GM21529 (cell line): Measurements from ENCODE around the gene KLK5.
"Not testable (repeated sequence)": the region's sequence is repeated elsewhere in the genome, so short reads cannot be mapped to it uniquely, and the experiment has no call there.

Experiments
- ATAC-seq: cut with Tn5 transposase; IDR thresholded peaks from one replicate; pipeline ENCODE4 v1.9.1; 2021; ENCODE audit not compliant: unreplicated experiment

Gene KLK5

GRCh38 chr19:50952910-50953309 lies at the start of gene KLK5:
Gene KLK5 (minus strand): TSS chr19:50953038. CDS start chr19:50952657, 381 bp downstream.
- no peak for ATAC-seq

DNA sequence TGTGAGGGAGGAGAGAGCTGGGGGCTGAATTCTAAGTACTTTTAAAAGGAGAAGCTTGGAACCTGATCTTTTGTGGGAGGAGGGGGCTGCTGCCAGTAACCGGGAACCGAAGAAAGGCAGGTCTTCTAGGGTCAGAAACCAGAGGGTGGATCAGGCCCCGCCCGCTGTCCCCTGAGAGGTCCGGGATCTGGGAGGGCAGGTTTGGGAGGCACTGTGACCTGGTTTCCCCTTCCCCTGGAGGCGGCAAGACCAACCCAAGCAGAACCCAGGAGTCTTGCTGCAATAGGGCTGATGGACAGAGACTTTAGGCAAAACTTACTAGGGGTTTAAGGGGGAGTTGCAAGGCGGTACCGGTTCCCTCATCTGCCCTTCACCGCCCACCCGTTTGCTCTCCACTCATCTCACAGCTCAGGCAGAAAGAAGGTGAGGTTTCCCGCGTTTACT lies 49.3 kb upstream of the KLK5 start:
- ATAC-seq = no peak

DNA sequence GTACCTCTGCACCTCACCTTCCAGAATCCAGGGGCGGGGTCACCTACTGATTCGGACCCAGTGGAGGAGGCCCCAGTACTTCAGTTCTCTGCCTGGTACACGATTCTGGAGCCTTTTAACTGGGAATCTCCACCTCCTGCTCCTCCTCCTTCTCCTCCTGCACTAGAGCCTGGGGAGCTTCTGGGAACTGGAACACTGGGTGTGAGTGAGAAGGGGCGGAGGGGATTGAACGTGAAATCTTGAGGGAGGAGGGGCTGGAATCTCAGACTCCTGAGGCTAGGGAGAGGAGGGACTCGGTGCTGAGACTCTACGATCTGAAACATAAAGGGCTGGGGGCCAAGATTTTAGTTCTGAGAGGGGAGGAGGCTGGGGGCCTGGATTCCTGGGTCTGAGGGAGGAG lies 48.7 kb upstream of the KLK5 start, which contains the start of gene KLK8:
Gene KLK8, minus strand, starts transcription at position 90 of the 400 bp plus-strand sequence. CDS start 437 bp downstream, outside the sequence.
- no peak for ATAC-seq

- no peak for ATAC-seq
Measured at GRCh38 chr19:51000981-51001380, 48.1 kb upstream of the KLK5 start.

GRCh38 chr19:51000426-51000825 lies 47.6 kb upstream of the KLK5 start:
- no peak for ATAC-seq

GRCh38 chr19:50998686-50999085 lies 45.8 kb upstream of the KLK5 start:
- ATAC-seq = no peak

GRCh38 chr19:50998061-50998460 lies 45.2 kb upstream of the KLK5 start:
- ATAC-seq = no peak

- no peak for ATAC-seq
Measured at GRCh38 chr19:50994129-50994528, 41.3 kb upstream of the KLK5 start.

GRCh38 chr19:50992666-50993035 lies 39.8 kb upstream of the KLK5 start:
- no peak for ATAC-seq

DNA sequence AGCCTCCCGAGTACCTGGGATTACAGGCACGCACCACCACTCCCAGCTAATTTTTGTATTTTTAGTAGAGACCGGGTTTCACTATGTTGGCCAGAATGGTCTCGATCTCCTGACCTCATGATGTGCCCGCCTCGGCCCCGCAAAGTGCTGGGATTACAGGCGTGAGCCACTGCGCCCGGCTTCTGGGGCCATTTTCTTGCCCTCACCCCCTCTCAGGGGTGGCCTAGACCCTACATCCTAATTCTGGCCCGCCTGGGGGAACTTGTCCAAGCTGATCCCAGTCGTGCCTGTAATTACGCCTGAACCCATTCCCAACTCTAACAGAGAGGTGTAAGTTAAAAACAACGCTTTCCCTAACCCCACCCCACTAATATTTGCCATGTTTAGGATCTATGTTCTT lies 31.6 kb upstream of the KLK5 start:
- not testable (repeated sequence) for ATAC-seq

- no peak for ATAC-seq
Measured at GRCh38 chr19:50983625-50984292, 30.9 kb upstream of the KLK5 start, which contains the start of gene KLK7. Gene KLK7 (minus strand): TSS chr19:50983917. CDS start chr19:50982399, 1,518 bp downstream.

DNA sequence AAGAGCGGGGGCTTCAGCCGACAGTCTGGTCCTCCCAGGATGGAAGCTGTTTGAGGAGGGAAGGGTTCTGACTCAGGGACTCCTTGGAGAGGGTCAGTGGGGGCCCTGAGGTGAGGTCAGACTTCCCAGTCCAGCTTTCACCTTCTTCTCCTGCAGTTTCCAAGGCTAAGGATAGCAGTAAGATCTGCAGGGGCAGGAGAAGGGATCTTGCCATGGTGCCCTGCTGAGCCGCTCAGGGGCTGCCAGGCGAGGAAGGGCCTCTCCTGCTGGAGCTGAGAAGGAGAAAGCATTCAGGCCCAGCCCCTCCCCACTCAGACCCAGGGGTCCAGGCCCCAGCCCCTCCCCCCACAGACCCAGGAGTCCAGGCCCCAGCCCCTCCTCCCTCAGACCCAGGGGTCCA lies 29.3 kb upstream of the KLK5 start:
- ATAC-seq = no peak

DNA sequence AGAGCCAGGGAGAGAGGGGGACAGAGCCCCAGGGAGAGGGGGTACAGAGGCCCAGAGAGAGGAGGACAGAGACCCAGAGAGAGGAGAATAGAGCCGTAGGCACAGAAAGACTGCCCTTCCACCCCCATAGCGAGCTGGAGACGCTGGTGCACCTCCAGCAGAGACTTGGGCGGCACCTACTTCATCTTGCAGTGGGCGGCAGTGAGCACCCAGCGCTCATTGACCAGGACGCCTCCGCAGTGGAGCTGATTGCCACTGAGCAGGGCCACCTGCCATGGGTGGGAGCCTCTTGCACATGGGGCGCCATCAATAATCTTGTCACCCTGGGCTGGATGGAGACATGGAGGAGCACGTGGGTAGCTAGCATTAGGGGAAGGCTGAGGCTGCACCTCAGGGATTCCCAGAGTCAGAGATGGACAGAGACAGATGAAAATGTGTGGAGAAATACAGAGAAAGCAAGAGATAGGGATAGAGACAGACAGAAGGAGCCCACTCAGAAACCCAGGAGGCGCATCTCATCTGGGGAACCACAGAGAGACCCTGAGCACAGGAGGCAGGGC lies 28.8 kb upstream of the KLK5 start:
- ATAC-seq = no peak

DNA sequence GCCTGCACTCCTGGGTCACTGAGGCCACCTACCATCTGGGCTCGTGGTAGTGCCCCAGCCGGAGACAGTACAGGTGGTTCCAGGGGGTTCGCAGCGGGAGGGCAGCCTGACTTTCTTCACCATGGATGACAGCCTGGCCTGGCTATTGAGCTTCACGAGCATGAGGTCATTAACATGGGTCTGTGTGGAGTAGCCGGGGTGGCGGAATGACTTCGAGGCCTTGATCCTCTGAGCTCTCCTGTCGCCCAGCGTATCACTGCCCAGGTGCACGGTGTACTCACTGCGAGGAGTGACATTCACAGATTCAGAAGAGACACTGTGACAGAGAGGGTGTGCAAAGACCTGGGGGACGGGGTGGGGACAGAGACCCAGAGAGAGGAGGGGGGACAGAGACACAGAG lies 27.4 kb upstream of the KLK5 start:
- ATAC-seq = no peak

DNA sequence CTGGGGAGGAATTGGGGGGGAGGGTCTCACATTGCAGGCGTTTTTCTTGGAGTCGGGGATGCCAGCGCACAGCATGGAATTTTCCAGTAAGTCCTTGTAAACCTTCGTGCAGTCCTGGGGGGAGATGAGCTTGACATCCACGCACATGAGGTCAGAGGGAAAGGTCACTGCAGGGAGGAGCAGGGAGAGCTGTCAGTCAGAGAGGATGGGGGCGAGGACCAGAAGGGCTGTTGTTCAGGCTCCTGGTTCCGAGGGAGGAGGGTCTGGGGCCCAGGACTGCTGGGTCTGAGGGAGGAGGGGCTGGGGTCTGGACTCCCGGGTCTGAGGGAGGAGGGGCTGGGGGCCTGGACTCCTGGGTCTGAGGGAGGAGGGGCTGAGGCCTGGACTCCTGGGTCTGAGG lies 26.9 kb upstream of the KLK5 start:
- no peak for ATAC-seq

- no peak for ATAC-seq
Measured at GRCh38 chr19:50978772-50979390, 26.0 kb upstream of the KLK5 start.

GRCh38 chr19:50977626-50978025 lies 24.8 kb upstream of the KLK5 start:
- ATAC-seq = no peak

GRCh38 chr19:50975766-50976165 lies 22.9 kb upstream of the KLK5 start:
- ATAC-seq = no peak

GRCh38 chr19:50974702-50975556 lies 22.1 kb upstream of the KLK5 start:
- ATAC-seq = no peak

GRCh38 chr19:50972795-50973376 lies 20.0 kb upstream of the KLK5 start:
- no peak for ATAC-seq

DNA sequence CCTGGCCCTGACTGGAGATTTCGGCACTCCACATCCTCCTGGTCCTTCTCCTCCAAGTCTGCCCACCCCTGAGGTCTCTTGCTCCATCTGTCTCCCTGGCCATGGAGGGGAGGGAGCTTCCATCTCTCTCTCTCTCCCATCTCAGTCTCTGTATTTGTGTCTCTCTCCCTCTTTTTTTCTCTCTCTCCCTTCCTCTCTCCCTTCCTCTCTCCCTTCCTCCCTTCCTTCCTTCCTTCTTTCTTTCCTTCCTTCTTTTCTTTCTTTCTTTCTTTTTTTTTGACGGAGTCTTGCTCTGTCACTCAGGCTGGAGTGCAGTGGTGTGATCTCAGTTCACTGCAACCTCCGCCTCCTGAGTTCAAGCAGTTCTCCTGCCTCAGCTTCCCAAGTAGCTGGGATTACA lies 17.0 kb upstream of the KLK5 start:
- ATAC-seq = not testable (repeated sequence)
